HepG2 (cell line): ENCODE results near the gene USP40. TPM values are rescaled to one million over a fixed set of nuclear protein-coding genes. Genes with fewer than 3 reads are reported as not detected.

Experiments
- ATAC-seq: fragments of 200-7000 bp; cut with Tn5 transposase; 3 replicates; pipeline ENCODE4 v1.9.1; 2020; ENCODE audit warnings: mild to moderate bottlenecking, moderate library complexity
- BruUV-seq: library from RNA; stranded (reverse); fragments of 400-500 nt; replicated peaks from 2 replicates; lab custom pipeline; 2021; lab: Mats Ljungman, UMichigan
- CTCF ChIA-PET: fragments of 300-600 bp; formaldehyde crosslinking; extraction: SDS; loops from one replicate; lab custom pipeline; 2021; ENCODE audit warnings: low total read pairs, inconsistent platforms, low intra/inter-chr PET ratio; lab: Yijun Ruan, JAX
- POLR2A ChIA-PET: fragments of 350-600 bp; sonication (Branson Sonifier 250); formaldehyde crosslinking; loops from one replicate; lab custom pipeline; 2020; ENCODE audit warnings: antibody characterized with exemption, inconsistent platforms; lab: Yijun Ruan, JAX
- DNase-seq: peaks from one replicate; pipeline ENCODE4 v3.0.0-alpha.2; 2015; ENCODE audit warnings: low spot score
- FAIRE-seq: peaks from 3 replicates; lab custom pipeline; 2011; peaks lifted over from hg19 to GRCh38; lab: Jason Lieb, UNC
- H2AFZ ChIP-seq: one replicate; pipeline ENCODE4 v1.6.1; 2011; ENCODE audit warnings: low read length, inconsistent platforms
- H3K27ac ChIP-seq: fragments of 300-600 bp; 3 replicates; pipeline ENCODE4 v1.8.0; 2011; ENCODE audit warnings: mixed run types, mild to moderate bottlenecking, mixed read lengths, low read length, inconsistent platforms; ENCODE audit not compliant: insufficient read depth; ENCODE audit errors: extremely low read length
- H3K27me3 ChIP-seq, 2 experiments: fragments of 200-600 bp in 1 of 2; 2 replicates in 1 of 2; 3 replicates in 1 of 2; pipeline versions ENCODE4 v1.6.0 to v1.8.0; 2011; ENCODE audit warnings: low read length in 2 of 2, mild to moderate bottlenecking in 2 of 2, moderate library complexity in 2 of 2, inconsistent platforms in 1 of 2; ENCODE audit not compliant: insufficient read depth in 2 of 2, control insufficient read depth in 1 of 2
- H3K36me3 ChIP-seq, 2 experiments: fragments of 200-600 bp in 1 of 2; replicated peaks in 1 of 2; 2 replicates in 1 of 2; 3 replicates in 1 of 2; pipeline versions ENCODE4 v1.5.1 to v1.8.0; 2011; ENCODE audit warnings: low read length in 2 of 2, inconsistent platforms in 1 of 2; ENCODE audit not compliant: insufficient read depth in 2 of 2, control insufficient read depth in 1 of 2
- H3K4me1 ChIP-seq: 2 replicates; pipeline ENCODE4 v1.5.1; 2012; ENCODE audit warnings: low read length, inconsistent platforms; ENCODE audit not compliant: insufficient read depth
- H3K4me2 ChIP-seq: 2 replicates; pipeline ENCODE4 v1.6.0; 2011; ENCODE audit warnings: low read depth, low read length, inconsistent platforms
- H3K4me3 ChIP-seq, 3 experiments: fragments of 200-600 bp in 1 of 3; sonication (generic), shearing (Covaris generic) in 1 of 3; replicated peaks in 1 of 3; 2 replicates each; pipeline ENCODE4 v1.5.1; 2011 to 2016; ENCODE audit warnings: low read length in 3 of 3, inconsistent platforms in 2 of 3, low read depth in 2 of 3, mild to moderate bottlenecking in 2 of 3, control low read depth in 1 of 3, mixed read lengths in 1 of 3; ENCODE audit not compliant: insufficient read depth in 1 of 3
- H3K79me2 ChIP-seq: one replicate; pipeline ENCODE4 v1.6.1; 2011; ENCODE audit warnings: low read length, inconsistent platforms; ENCODE audit not compliant: insufficient read depth
- H3K9ac ChIP-seq: 2 replicates; pipeline ENCODE4 v1.6.0; 2011; ENCODE audit warnings: mild to moderate bottlenecking, low read depth, low read length, inconsistent platforms; ENCODE audit not compliant: insufficient read depth
- H3K9me3 ChIP-seq: 2 replicates; pipeline ENCODE4 v1.5.1; 2012; ENCODE audit warnings: mild to moderate bottlenecking, low read length
- H4K20me1 ChIP-seq: 2 replicates; pipeline ENCODE4 v1.6.0; 2011; ENCODE audit warnings: inconsistent platforms, mild to moderate bottlenecking, low read length, moderate library complexity; ENCODE audit not compliant: insufficient read depth
- AGO2 ChIP-seq: fragments of 200-400 bp; formaldehyde crosslinking; optimal IDR thresholded peaks from 2 replicates; pipeline ENCODE3; 2017; ENCODE audit warnings: mild to moderate bottlenecking, low read depth, low read length, moderate library complexity
- CENPBD1 ChIP-seq: sonication (generic); formaldehyde crosslinking; IDR thresholded peaks from 2 replicates; pipeline ENCODE4 v1.8.0; 2022; ENCODE audit warnings: missing genetic modification reagents, low read depth, mild to moderate bottlenecking, borderline replicate concordance
- GZF1 ChIP-seq: sonication (generic); formaldehyde crosslinking; IDR thresholded peaks from 2 replicates; pipeline ENCODE4 v1.5.1; 2020; ENCODE audit warnings: mild to moderate bottlenecking, missing genetic modification reagents
- MNT ChIP-seq: fragments of 450-650 bp; IDR thresholded peaks from 2 replicates; pipeline ENCODE4 v1.6.1; 2016
- PLSCR1 ChIP-seq: sonication (generic); formaldehyde crosslinking; IDR thresholded peaks from 2 replicates; pipeline ENCODE4 v1.5.0; 2020; ENCODE audit warnings: missing genetic modification reagents, mild to moderate bottlenecking, borderline replicate concordance
- RBFOX2 ChIP-seq: fragments of 200-400 bp; formaldehyde crosslinking; IDR thresholded peaks from 2 replicates; pipeline ENCODE4 v1.6.1; 2017; ENCODE audit warnings: low read depth, mild to moderate bottlenecking, low read length
- RBM22 ChIP-seq: fragments of 200-400 bp; formaldehyde crosslinking; optimal IDR thresholded peaks from 2 replicates; pipeline ENCODE3; 2017; ENCODE audit warnings: mild to moderate bottlenecking, low read length, moderate library complexity
- SMARCC2 ChIP-seq: fragments of 450-650 bp; IDR thresholded peaks from 2 replicates; pipeline ENCODE4 v1.6.1; 2017; ENCODE audit warnings: antibody characterized with exemption, mild to moderate bottlenecking
- SMC3 ChIP-seq: IDR thresholded peaks from 2 replicates; pipeline ENCODE4 v1.6.1; 2011; ENCODE audit warnings: low read length, improper control_type of control experiment
- TAF1 ChIP-seq: sonication (generic); formaldehyde crosslinking; IDR thresholded peaks from 2 replicates; pipeline ENCODE4 v1.4.0; 2020; ENCODE audit warnings: missing genetic modification reagents
- TBX2 ChIP-seq: sonication (generic); formaldehyde crosslinking; IDR thresholded peaks from 2 replicates; pipeline ENCODE4 v1.5.0; 2020; ENCODE audit warnings: missing genetic modification reagents, mild to moderate bottlenecking, borderline replicate concordance
- TCF12 ChIP-seq, 2 experiments: fragments of 450-650 bp in 1 of 2; sonication (generic) in 1 of 2; formaldehyde crosslinking in 1 of 2; IDR thresholded peaks; 2 replicates each; pipeline versions ENCODE4 v1.6.1 to v1.8.0; 2017 to 2022; ENCODE audit warnings: antibody characterized with exemption in 1 of 2, mild to moderate bottlenecking in 1 of 2, missing genetic modification reagents in 1 of 2, moderate library complexity in 1 of 2
- ZBTB21 ChIP-seq: sonication (generic); formaldehyde crosslinking; IDR thresholded peaks from 2 replicates; pipeline ENCODE4 v1.4.0; 2020; ENCODE audit warnings: missing genetic modification reagents
- ZBTB49 ChIP-seq: sonication (generic); formaldehyde crosslinking; IDR thresholded peaks from 2 replicates; pipeline ENCODE4 v1.4.0; 2020; ENCODE audit warnings: missing genetic modification reagents, borderline replicate concordance
- ZNF333 ChIP-seq: sonication (generic); formaldehyde crosslinking; IDR thresholded peaks from 2 replicates; pipeline ENCODE4 v1.4.0; 2020; ENCODE audit warnings: mild to moderate bottlenecking, missing genetic modification reagents, borderline replicate concordance
- ZNF879 ChIP-seq: sonication (generic); formaldehyde crosslinking; IDR thresholded peaks from 2 replicates; pipeline ENCODE4 v1.8.1; 2023; ENCODE audit warnings: missing genetic modification reagents
- WGBS: methylation state at CpG from one replicate; pipeline ENCODE4 v1.1.6; 2017; ENCODE audit warnings: low lambda C conversion rate; 5-methylcytosine and 5-hydroxymethylcytosine counted together
- in situ Hi-C: cut with HindIII; loops from 2 replicates; pipeline ENCODE4 v1.10.0; 2017; ENCODE audit warnings: low pct_unique_long_range_greater_than_20kb; ENCODE audit not compliant: extremely low pct_ligation_motif_present
- intact Hi-C: fragments of 100-400 bp; cut with micrococcal nuclease; formaldehyde crosslinking; loops from one replicate; pipeline ENCODE4 v1.10.0; 2022; ENCODE audit not compliant: unreplicated experiment
- polyA plus RNA-seq, 8 experiments: library from polyadenylated mRNA; depleted of rRNA in 3 of 8; stranded (reverse) in 7 of 8; unstranded in 1 of 8; fragments of >200 nt; fragmentation: Illumina TruSeq in 4 of 8; extraction: Trizol in 4 of 8; gene quantifications; 2 replicates each; pipeline versions ENCODE4 v1.2.1 to v1.2.3, GENCODE V29; 2011 to 2016; ENCODE audit warnings: low read depth in 4 of 8, missing spikeins in 1 of 8, mixed read lengths in 1 of 8; ENCODE audit not compliant: insufficient read depth in 1 of 8
- total RNA-seq, 5 experiments: library from RNA; depleted of rRNA; stranded (reverse); fragments of >200 nt; fragmentation: Illumina TruSeq; extraction: Trizol; gene quantifications; 2 replicates each; pipeline ENCODE4 v1.2.3, GENCODE V29; 2016; ENCODE audit warnings: low read depth in 1 of 5

USP40 gene
- total and polyA plus RNA-seq, 2 of the 13 experiments (the other 11 are each of a cell fraction or from before 2014, with no cell fraction given) = 41.0 to 46.3 TPM

- in situ Hi-C loops (no loop called here), intact Hi-C loops (no loop called here)
- Histone ChIP-seq H3K27me3 (no peaks in the 10 kb centered on the region), H3K27ac (no peak overlapping the region), H3K4me3 (no peak overlapping the region), H3K79me2 (no peaks in the 10 kb centered on the region), H4K20me1 (no peaks in the 10 kb centered on the region), H3K4me1 (peaks cover 18% of the 10 kb centered on the region), H3K36me3 (peaks cover 49 to 67% of the 10 kb centered on the region in 2 experiments), H2AFZ (no peak overlapping the region), H3K4me2 (no peak overlapping the region), H3K9ac (no peak overlapping the region), H3K9me3 (no peaks in the 10 kb centered on the region)
- WGBS = 98% methylated on average over 16 of the region's 16 CpGs
- DNase-seq (no peak), ATAC-seq (no peak), FAIRE-seq (no peak)
- TF ChIP-seq SMC3 (no peak), RBFOX2 (no peak), MNT (no peak), ZBTB21 (CRISPR knock-in tag) (no peak), AGO2 (peak; percentile 49), TBX2 (CRISPR knock-in tag) (no peak), RBM22 (peak; percentile 12), SMARCC2 (no peak), TCF12 (IDR thresholded peaks at IDR 0.05) (no peak), TCF12 (CRISPR knock-in tag; IDR thresholded peaks at IDR 0.05) (no peak), ZNF333 (no peak), ZBTB49 (CRISPR knock-in tag) (no peak), GZF1 (CRISPR knock-in tag) (no peak), PLSCR1 (CRISPR knock-in tag) (no peak), ZNF879 (no peak), CENPBD1 (CRISPR knock-in tag) (no peak), TAF1 (CRISPR knock-in tag) (no peak)
- ChIA-PET POLR2A (no interaction called here), CTCF (no interaction called here)
- no TSS peak for BruUV-seq
Observed at GRCh38 chr2:233464531-233465240, 101.9 kb downstream of the USP40 start.
